Upper lobe of left lung (tissue), 4 donors: ENCODE measurements around the gene SGSM2.

ENCODE experiments used
- EP300 ChIP-seq, 4 donors: sonication (generic); formaldehyde crosslinking; IDR thresholded peaks; one replicate each; pipeline ENCODE4 v1.5.1; 2017; ENCODE audit warnings: antibody characterized with exemption in 4 of 4, control low read depth in 2 of 4
- POLR2A ChIP-seq, 4 donors: fragments of 450-650 bp; IDR thresholded peaks; one replicate each; pipeline ENCODE4 v1.5.1; 2016 to 2017; ENCODE audit warnings: antibody characterized with exemption in 4 of 4, mild to moderate bottlenecking in 2 of 4
- POLR2AphosphoS5 ChIP-seq, 2 donors: sonication (generic); formaldehyde crosslinking; IDR thresholded peaks; one replicate each; pipeline ENCODE4 v1.5.1; 2017; ENCODE audit warnings: antibody characterized with exemption in 2 of 2
- TF ChIP-seq, protein P1 (sequence below), 6 experiments: fragments of 450-650 bp in 4 of 6; fragments of 200-600 bp in 2 of 6; sonication (generic) in 2 of 6; IDR thresholded peaks; one replicate each; pipeline ENCODE4 v1.5.1; 2016 to 2019; ENCODE audit warnings: antibody characterized with exemption in 6 of 6

- TF ChIP-seq POLR2AphosphoS5 (IDR thresholded peaks at IDR 0.05): no peak
- TF ChIP-seq, protein P1, sequence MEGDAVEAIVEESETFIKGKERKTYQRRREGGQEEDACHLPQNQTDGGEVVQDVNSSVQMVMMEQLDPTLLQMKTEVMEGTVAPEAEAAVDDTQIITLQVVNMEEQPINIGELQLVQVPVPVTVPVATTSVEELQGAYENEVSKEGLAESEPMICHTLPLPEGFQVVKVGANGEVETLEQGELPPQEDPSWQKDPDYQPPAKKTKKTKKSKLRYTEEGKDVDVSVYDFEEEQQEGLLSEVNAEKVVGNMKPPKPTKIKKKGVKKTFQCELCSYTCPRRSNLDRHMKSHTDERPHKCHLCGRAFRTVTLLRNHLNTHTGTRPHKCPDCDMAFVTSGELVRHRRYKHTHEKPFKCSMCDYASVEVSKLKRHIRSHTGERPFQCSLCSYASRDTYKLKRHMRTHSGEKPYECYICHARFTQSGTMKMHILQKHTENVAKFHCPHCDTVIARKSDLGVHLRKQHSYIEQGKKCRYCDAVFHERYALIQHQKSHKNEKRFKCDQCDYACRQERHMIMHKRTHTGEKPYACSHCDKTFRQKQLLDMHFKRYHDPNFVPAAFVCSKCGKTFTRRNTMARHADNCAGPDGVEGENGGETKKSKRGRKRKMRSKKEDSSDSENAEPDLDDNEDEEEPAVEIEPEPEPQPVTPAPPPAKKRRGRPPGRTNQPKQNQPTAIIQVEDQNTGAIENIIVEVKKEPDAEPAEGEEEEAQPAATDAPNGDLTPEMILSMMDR (IDR thresholded peaks at IDR 0.05): no peak
- TF ChIP-seq POLR2A (IDR thresholded peaks at IDR 0.05): no peak
- no peak for TF ChIP-seq EP300 (IDR thresholded peaks at IDR 0.05)
These were observed 32.9 kb downstream of the SGSM2 start for GRCh38 chr17:2370211-2370589.
